Kidney (tissue), 14 donors: ENCODE measurements around the gene FAM193A. TPM values are rescaled to one million over a fixed set of nuclear protein-coding genes. Genes with fewer than 3 reads are reported as not detected.
A peak's percentile ranks its signal among the peaks of the same experiment; 100 is the strongest.

Source experiments
- DNase-seq, 5 donors: peaks; one replicate each; pipeline ENCODE4 v3.0.0-alpha.2; 2013 to 2020
- FAIRE-seq: peaks from 2 replicates; lab custom pipeline; 2012; peaks lifted over from hg19 to GRCh38; lab: Jason Lieb, UNC
- H3K27ac ChIP-seq, 2 donors: one replicate each; pipeline ENCODE4 v1.7.0; 2013; ENCODE audit warnings: low read depth in 2 of 2, low read length in 2 of 2, inconsistent platforms in 1 of 2
- H3K27me3 ChIP-seq: one replicate; pipeline ENCODE4 v1.7.1; 2013; ENCODE audit warnings: low read length, inconsistent platforms; ENCODE audit not compliant: control insufficient read depth, insufficient read depth
- H3K36me3 ChIP-seq, 3 donors: one replicate each; pipeline versions ENCODE4 v1.7.0 to v1.7.1; 2013; ENCODE audit warnings: low read length in 3 of 3, control low read depth in 1 of 3, inconsistent platforms in 1 of 3; ENCODE audit not compliant: insufficient read depth in 3 of 3, control insufficient read depth in 2 of 3
- H3K4me1 ChIP-seq, 3 donors: one replicate each; pipeline versions ENCODE4 v1.7.0 to v1.7.1; 2013; ENCODE audit warnings: low read length in 3 of 3, inconsistent platforms in 1 of 3, low read depth in 1 of 3; ENCODE audit not compliant: control insufficient read depth in 2 of 3, insufficient read depth in 2 of 3
- H3K4me3 ChIP-seq, 3 donors: one replicate each; pipeline versions ENCODE4 v1.7.0 to v1.8.1; 2013; ENCODE audit warnings: low read length in 3 of 3, control low read depth in 1 of 3, inconsistent platforms in 1 of 3
- H3K9ac ChIP-seq, 3 donors: one replicate each; pipeline versions ENCODE4 v1.7.0 to v1.7.1; 2013; ENCODE audit warnings: low read length in 3 of 3, control low read depth in 1 of 3, inconsistent platforms in 1 of 3
- H3K9me3 ChIP-seq, 3 donors: one replicate each; pipeline versions ENCODE4 v1.7.0 to v1.7.1; 2013; ENCODE audit warnings: low read length in 3 of 3, control low read depth in 1 of 3, inconsistent platforms in 1 of 3; ENCODE audit not compliant: control insufficient read depth in 2 of 3, insufficient read depth in 1 of 3
- CTCF ChIP-seq: IDR thresholded peaks from 3 replicates; pipeline ENCODE4 v1.5.1; 2012; ENCODE audit warnings: mild to moderate bottlenecking, moderate library complexity, borderline replicate concordance; ENCODE audit not compliant: insufficient read depth; ENCODE audit errors: extremely low read depth
- intact Hi-C: fragments of 100-400 bp; cut with DNase I; formaldehyde crosslinking; loops from one replicate; pipeline ENCODE4 v1.11.1; 2022
- polyA plus RNA-seq: library from polyadenylated mRNA; stranded (reverse); fragments of 350-450 nt; fragmentation: Illumina TruSeq; extraction: RNeasy Lipid Tissue Mini Kit (QIAGEN cat#74804); gene quantifications from one replicate; pipeline ENCODE4 v1.2.3, GENCODE V29; 2014; ENCODE audit warnings: low read depth, low replicate concordance; ENCODE audit not compliant: insufficient read depth
- total RNA-seq: library from RNA; stranded (reverse); fragmentation: NEBNext Ultra II Directional; extraction: Animal tissue kit (Norgen Biotek cat#: 25700); gene quantifications from one replicate; pipeline ENCODE4 v1.2.1, GENCODE V29; 2021
- donor health status: control.
- donor health status: control.
- donor health status: control.
- donor health status: control.
- donor health status: control.
- donor health status: DM: yes; HTN: yes; CAD: no.
- donor health status: Normal renal cell carcinoma (clear cell type).

FAM193A gene
- total and polyA plus RNA-seq, 2 donors from 2014 or later = 6.3 to 29.3 TPM

DNA sequence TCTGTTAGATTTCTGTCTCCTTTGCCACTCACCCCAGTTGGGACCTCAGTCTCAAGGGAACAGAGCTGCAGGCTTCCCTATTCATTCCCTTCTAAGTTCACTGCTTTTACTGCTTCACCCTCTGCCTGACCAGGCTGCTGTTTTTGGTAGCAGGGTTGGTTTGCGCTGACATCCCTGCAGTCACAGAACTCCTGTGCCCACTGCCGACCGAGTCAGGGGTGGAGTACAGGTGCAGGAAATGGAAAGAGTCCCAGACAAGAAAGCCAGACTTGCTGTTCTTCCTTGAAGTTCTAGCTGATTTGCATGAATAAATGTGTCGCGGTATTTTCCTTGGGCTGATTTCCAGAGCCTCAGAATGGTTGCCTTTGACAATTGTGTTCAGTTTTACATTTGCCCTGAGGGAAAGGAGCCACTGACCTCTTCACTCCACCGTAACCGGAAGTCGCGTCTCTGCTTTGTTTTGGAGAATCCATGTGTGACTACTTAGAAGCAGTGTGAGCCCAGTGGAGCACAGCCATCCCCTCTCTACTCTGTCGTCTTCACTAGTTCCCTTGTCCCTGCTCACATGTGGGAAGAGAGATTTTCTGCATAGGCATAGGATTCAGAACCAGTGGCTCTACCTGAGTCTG, 134.9 kb downstream of the FAM193A start:
- TF ChIP-seq CTCF = no peak
- Histone ChIP-seq H3K36me3 (peaks cover 11 to 28% (median 24%) of the 10 kb centered on the region in 3 donors), H3K9ac (no peak overlapping the region), H3K4me3 (no peak overlapping the region), H3K9me3 (no peaks in the 10 kb centered on the region), H3K27ac (peak overlapping the region in 1 of 2 donors; percentile 5), H3K27me3 (no peaks in the 10 kb centered on the region), H3K4me1 (peaks cover 6 to 9% (median 6%) of the 10 kb centered on the region in 3 donors)
- intact Hi-C loops = no loop called here
- FAIRE-seq (no peak), DNase-seq (peak in 4 of 5 donors; percentile 59 to 85 (median 74))

- no peak overlapping the region for H3K9ac ChIP-seq
- peaks cover 6 to 8% (median 6%) of the 10 kb centered on the region in 3 donors for H3K4me1 ChIP-seq
- no peaks in the 10 kb centered on the region for H3K9me3 ChIP-seq
- H3K27ac ChIP-seq = no peak overlapping the region
- FAIRE-seq = no peak
- peaks cover 11 to 28% (median 24%) of the 10 kb centered on the region in 3 donors for H3K36me3 ChIP-seq
- H3K4me3 ChIP-seq = no peak overlapping the region
- no peaks in the 10 kb centered on the region for H3K27me3 ChIP-seq
- intact Hi-C loops = no loop called here
- no peak for TF ChIP-seq CTCF
- no peak for DNase-seq
Measured at GRCh38 chr4:2672082-2672481, 135.6 kb downstream of the FAM193A start.

DNA sequence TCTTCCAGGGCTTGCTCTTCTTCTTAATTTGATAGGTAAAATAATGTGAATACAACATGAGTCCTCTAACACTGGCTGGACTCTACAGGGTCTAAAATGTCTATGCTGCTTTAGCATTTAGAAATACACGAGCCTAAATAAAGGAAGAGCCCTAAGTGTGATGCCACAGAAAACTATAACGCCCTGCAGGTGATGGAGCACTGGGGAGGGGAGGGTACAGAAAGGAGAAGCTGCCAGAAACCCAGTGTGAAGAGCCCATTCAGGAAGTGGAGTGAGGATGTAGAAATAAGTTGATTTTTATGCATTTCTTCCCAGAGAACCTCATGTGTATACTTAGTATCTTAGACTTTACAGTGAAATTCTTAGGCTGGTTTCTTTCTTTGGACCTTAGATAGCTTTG, 136.3 kb downstream of the FAM193A start:
- intact Hi-C loops = no loop called here
- Histone ChIP-seq H3K9me3 (no peaks in the 10 kb centered on the region), H3K9ac (no peak overlapping the region), H3K36me3 (peaks cover 11 to 28% (median 24%) of the 10 kb centered on the region in 3 donors), H3K4me3 (no peak overlapping the region), H3K4me1 (peaks cover 6 to 7% (median 6%) of the 10 kb centered on the region in 3 donors), H3K27me3 (no peaks in the 10 kb centered on the region), H3K27ac (no peak overlapping the region)
- FAIRE-seq (no peak), DNase-seq (no peak)
- TF ChIP-seq CTCF = no peak
